HCT116 (cell line): ENCODE measurements around the gene LRRC46. TPM values are rescaled to one million over a fixed set of nuclear protein-coding genes. Genes with fewer than 3 reads are reported as not detected.

ENCODE experiments used
- ATAC-seq: fragments of 200-7000 bp; cut with Tn5 transposase; 2 replicates; pipeline ENCODE4 v1.9.1; 2020; ENCODE audit warnings: mild to moderate bottlenecking, moderate library complexity
- BruUV-seq: library from RNA; stranded (reverse); fragments of 400-500 nt; replicated peaks from 2 replicates; lab custom pipeline; 2021; lab: Mats Ljungman, UMichigan
- CTCF ChIA-PET: fragments of 300-600 bp; sonication (Branson Sonifier 250); formaldehyde crosslinking; loops from one replicate; lab custom pipeline; 2021; ENCODE audit warnings: antibody characterized with exemption; lab: Charles Lee
- POLR2A ChIA-PET: fragments of 300-600, 350-600 bp; sonication (Branson Sonifier 250); formaldehyde crosslinking; loops from one replicate; lab custom pipeline; 2021; ENCODE audit warnings: antibody characterized with exemption; lab: Charles Lee
- RAD21 ChIA-PET, 2 experiments: fragments of 300-600 bp; sonication (Branson Sonifier 250); formaldehyde crosslinking; loops; one replicate each; lab custom pipeline; 2023; ENCODE audit warnings: low total read pairs in 2 of 2; ENCODE audit not compliant: uncharacterized antibody in 2 of 2, unreplicated experiment in 2 of 2, low non-redundant PET in 1 of 2; lab: Charles Lee
- DNase-seq: peaks from one replicate; pipeline ENCODE4 v3.0.0-alpha.2; 2010; ENCODE audit warnings: low read depth, low spot score
- H2AFZ ChIP-seq: fragments of 200-600 bp; shearing (Covaris generic), sonication (generic); 2 replicates; pipeline ENCODE4 v1.6.1; 2017; ENCODE audit warnings: low read depth, mixed run types, mixed read lengths, antibody characterized with exemption, low read length; ENCODE audit not compliant: poor library complexity, severe bottlenecking
- H3K27ac ChIP-seq: 2 replicates; pipeline ENCODE4 v1.5.1; 2012; ENCODE audit warnings: low read depth, low read length
- H3K27me3 ChIP-seq: fragments of 200-600 bp; sonication (generic); 2 replicates; pipeline ENCODE4 v1.6.1; 2016; ENCODE audit warnings: mixed run types, low read length, mixed read lengths; ENCODE audit not compliant: insufficient read depth
- H3K36me3 ChIP-seq, 2 experiments: fragments of 200-500 bp in 1 of 2; fragments of 200-600 bp in 1 of 2; sonication (Bioruptor generic) in 1 of 2; sonication (generic) in 1 of 2; 2 replicates each; pipeline versions ENCODE4 v1.5.1 to v1.6.1; 2014 to 2016; ENCODE audit warnings: low read length in 2 of 2, inconsistent platforms in 1 of 2, mixed read lengths in 1 of 2, mixed run types in 1 of 2; ENCODE audit not compliant: insufficient read depth in 2 of 2, control insufficient read depth in 1 of 2
- H3K4me1 ChIP-seq, 2 experiments: fragments of 200-600 bp in 1 of 2; sonication (generic) in 1 of 2; 2 replicates each; pipeline versions ENCODE4 v1.5.1 to v1.6.1; 2012 to 2017; ENCODE audit warnings: low read length in 2 of 2, inconsistent platforms in 1 of 2, mild to moderate bottlenecking in 1 of 2, mixed read lengths in 1 of 2, mixed run types in 1 of 2, moderate library complexity in 1 of 2; ENCODE audit not compliant: insufficient read depth in 2 of 2, control insufficient read depth in 1 of 2
- H3K4me2 ChIP-seq: fragments of 200-600 bp; sonication (generic); 2 replicates; pipeline ENCODE4 v1.6.1; 2017; ENCODE audit warnings: mixed run types, low read length, mixed read lengths
- H3K4me3 ChIP-seq, 2 experiments: fragments of 200-600 bp in 1 of 2; sonication (generic) in 1 of 2; replicated peaks in 1 of 2; 2 replicates each; pipeline ENCODE4 v1.5.1; 2011 to 2016; ENCODE audit warnings: low read length in 2 of 2, control low read depth in 1 of 2, low read depth in 1 of 2, mild to moderate bottlenecking in 1 of 2, mixed read lengths in 1 of 2, mixed run types in 1 of 2
- H3K79me2 ChIP-seq: fragments of 200-600 bp; sonication (generic); 2 replicates; pipeline ENCODE4 v1.6.1; 2017; ENCODE audit warnings: mild to moderate bottlenecking, mixed run types, low read length, moderate library complexity, mixed read lengths; ENCODE audit not compliant: insufficient read depth
- H3K9ac ChIP-seq: fragments of 200-600 bp; sonication (generic); 2 replicates; pipeline ENCODE4 v1.6.1; 2016; ENCODE audit warnings: low read length, mixed read lengths
- H3K9me2 ChIP-seq: fragments of 200-600 bp; sonication (generic), shearing (Covaris generic); 2 replicates; pipeline ENCODE4 v1.6.1; 2017; ENCODE audit warnings: mixed run types, mild to moderate bottlenecking, moderate library complexity; ENCODE audit not compliant: insufficient read depth
- H3K9me3 ChIP-seq, 2 experiments: fragments of 200-500 bp in 1 of 2; fragments of 200-600 bp in 1 of 2; sonication (Bioruptor generic) in 1 of 2; sonication (generic) in 1 of 2; 2 replicates each; pipeline ENCODE4 v1.6.1; 2014 to 2017; ENCODE audit warnings: low read length in 2 of 2, mixed read lengths in 2 of 2, inconsistent platforms in 1 of 2, low read depth in 1 of 2, mild to moderate bottlenecking in 1 of 2, mixed run types in 1 of 2, moderate library complexity in 1 of 2; ENCODE audit not compliant: control insufficient read depth in 1 of 2, insufficient read depth in 1 of 2
- H4K20me1 ChIP-seq: fragments of 200-600 bp; sonication (generic), shearing (Covaris generic); 2 replicates; pipeline ENCODE4 v1.6.1; 2017; ENCODE audit warnings: mixed run types, mild to moderate bottlenecking, moderate library complexity; ENCODE audit not compliant: insufficient read depth
- ELF1 ChIP-seq: IDR thresholded peaks from 2 replicates; pipeline ENCODE4 v1.6.1; 2012; ENCODE audit warnings: low read depth, borderline replicate concordance
- SIN3A ChIP-seq: IDR thresholded peaks from 2 replicates; pipeline ENCODE4 v1.6.1; 2012; ENCODE audit warnings: low read depth
- SRF ChIP-seq: IDR thresholded peaks from 2 replicates; pipeline ENCODE4 v1.6.1; 2012; ENCODE audit warnings: low read depth
- TCF7L2 ChIP-seq: IDR thresholded peaks from 2 replicates; pipeline ENCODE4 v1.7.0; 2011; ENCODE audit warnings: borderline replicate concordance, inconsistent platforms; ENCODE audit not compliant: insufficient read depth, insufficient read length; ENCODE audit errors: extremely low read depth
- ZFX ChIP-seq: fragments of 450-650 bp; IDR thresholded peaks from 2 replicates; pipeline ENCODE4 v1.6.1; 2017
- intact Hi-C: fragments of 100-400 bp; cut with micrococcal nuclease; formaldehyde crosslinking; loops from 2 replicates; pipeline ENCODE4 v1.10.0; 2022
- total RNA-seq: library from RNA; stranded (reverse); gene quantifications from one replicate; pipeline ENCODE4 v1.2.1, GENCODE V29; 2021; ENCODE audit not compliant: unreplicated experiment
- TF ChIP-seq, protein P1 (sequence below): IDR thresholded peaks from 2 replicates; pipeline ENCODE4 v1.6.1; 2011; ENCODE audit warnings: mild to moderate bottlenecking, low read length, moderate library complexity; ENCODE audit not compliant: insufficient replicate concordance; ENCODE audit errors: extremely low read depth
- TF ChIP-seq, protein P2 (sequence below), 3 experiments: fragments of 200-600 bp in 1 of 3; sonication (generic) in 1 of 3; IDR thresholded peaks in 2 of 3; conservative IDR thresholded peaks in 1 of 3; 2 replicates each; pipeline ENCODE4 v1.5.1; 2012 to 2017; ENCODE audit warnings: low read depth in 2 of 3, low read length in 2 of 3, antibody characterized with exemption in 1 of 3, borderline replicate concordance in 1 of 3, control low read depth in 1 of 3, mild to moderate bottlenecking in 1 of 3, mixed read lengths in 1 of 3, mixed run types in 1 of 3, moderate library complexity in 1 of 3; ENCODE audit not compliant: insufficient read depth in 1 of 3

The LRRC46 gene
- total RNA-seq, 1 experiment from 2014 or later, result 0.76 TPM

DNA sequence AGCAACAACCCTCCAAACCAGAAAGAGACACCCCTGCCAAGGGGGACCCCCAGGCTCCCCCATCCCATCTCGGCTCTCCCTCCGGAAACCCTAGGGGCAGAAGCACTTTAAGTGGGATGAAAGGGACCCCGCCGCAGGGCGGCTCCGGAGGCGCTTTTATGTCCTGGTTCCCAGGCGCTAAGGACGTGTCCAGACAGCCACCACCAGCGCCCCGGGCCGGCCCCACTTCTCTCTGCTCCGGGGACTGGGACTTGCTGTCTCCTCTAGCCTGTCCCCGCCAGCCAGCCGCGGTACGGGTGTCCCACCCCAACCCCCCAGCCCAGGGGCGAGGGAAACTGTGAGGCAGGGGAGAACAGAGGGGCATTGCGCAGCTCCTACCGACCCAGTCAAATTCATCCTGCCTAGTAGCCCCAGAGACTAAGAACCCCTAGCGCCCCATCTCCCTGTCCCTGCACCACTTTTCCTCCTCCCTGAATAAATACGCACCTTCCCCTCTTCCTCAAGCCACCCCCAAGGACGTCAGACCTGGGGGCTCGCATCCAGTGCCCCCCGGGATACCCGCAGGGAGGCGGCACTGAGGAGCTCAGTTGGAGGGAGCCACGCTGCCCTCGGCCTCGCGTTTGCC lies 15.4 kb downstream of the LRRC46 start:
- Histone ChIP-seq H3K27me3 (no peaks in the 10 kb centered on the region), H3K4me3 (no peak overlapping the region)
- no peak for ATAC-seq
- no TSS peak for BruUV-seq
- TF ChIP-seq ELF1, result no peak
- TF ChIP-seq SRF, result no peak
- no peak for TF ChIP-seq ZFX
- no peak for TF ChIP-seq TCF7L2
- TF ChIP-seq SIN3A, result no peak
- TF ChIP-seq, protein P1, sequence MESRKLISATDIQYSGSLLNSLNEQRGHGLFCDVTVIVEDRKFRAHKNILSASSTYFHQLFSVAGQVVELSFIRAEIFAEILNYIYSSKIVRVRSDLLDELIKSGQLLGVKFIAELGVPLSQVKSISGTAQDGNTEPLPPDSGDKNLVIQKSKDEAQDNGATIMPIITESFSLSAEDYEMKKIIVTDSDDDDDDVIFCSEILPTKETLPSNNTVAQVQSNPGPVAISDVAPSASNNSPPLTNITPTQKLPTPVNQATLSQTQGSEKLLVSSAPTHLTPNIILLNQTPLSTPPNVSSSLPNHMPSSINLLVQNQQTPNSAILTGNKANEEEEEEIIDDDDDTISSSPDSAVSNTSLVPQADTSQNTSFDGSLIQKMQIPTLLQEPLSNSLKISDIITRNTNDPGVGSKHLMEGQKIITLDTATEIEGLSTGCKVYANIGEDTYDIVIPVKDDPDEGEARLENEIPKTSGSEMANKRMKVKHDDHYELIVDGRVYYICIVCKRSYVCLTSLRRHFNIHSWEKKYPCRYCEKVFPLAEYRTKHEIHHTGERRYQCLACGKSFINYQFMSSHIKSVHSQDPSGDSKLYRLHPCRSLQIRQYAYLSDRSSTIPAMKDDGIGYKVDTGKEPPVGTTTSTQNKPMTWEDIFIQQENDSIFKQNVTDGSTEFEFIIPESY, result no peak
- TF ChIP-seq, protein P2, sequence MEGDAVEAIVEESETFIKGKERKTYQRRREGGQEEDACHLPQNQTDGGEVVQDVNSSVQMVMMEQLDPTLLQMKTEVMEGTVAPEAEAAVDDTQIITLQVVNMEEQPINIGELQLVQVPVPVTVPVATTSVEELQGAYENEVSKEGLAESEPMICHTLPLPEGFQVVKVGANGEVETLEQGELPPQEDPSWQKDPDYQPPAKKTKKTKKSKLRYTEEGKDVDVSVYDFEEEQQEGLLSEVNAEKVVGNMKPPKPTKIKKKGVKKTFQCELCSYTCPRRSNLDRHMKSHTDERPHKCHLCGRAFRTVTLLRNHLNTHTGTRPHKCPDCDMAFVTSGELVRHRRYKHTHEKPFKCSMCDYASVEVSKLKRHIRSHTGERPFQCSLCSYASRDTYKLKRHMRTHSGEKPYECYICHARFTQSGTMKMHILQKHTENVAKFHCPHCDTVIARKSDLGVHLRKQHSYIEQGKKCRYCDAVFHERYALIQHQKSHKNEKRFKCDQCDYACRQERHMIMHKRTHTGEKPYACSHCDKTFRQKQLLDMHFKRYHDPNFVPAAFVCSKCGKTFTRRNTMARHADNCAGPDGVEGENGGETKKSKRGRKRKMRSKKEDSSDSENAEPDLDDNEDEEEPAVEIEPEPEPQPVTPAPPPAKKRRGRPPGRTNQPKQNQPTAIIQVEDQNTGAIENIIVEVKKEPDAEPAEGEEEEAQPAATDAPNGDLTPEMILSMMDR (IDR thresholded peaks at IDR 0.05 in 2 of 3, conservative IDR thresholded peaks at IDR 0.05 in 1 of 3; ENCODE audit: borderline replicate concordance in 1 of 3, insufficient read depth in 1 of 3, low read depth in 2 of 3, low read length in 2 of 3), result no peak
- TF ChIP-seq, all 23 proteins: peak for 0
- H3K9ac ChIP-seq, result no peak overlapping the region
- H3K79me2 ChIP-seq, result peaks cover 23% of the 10 kb centered on the region; the same call in 1 of the 2 replicates
- H3K4me2 ChIP-seq, result no peak overlapping the region
- ChIA-PET RAD21 (interaction anchor here in 1 of 2 experiments (1.7 kb wide), 1 partner anchor 43 kb away, joined by 4 read pairs; no protein-coding TSS in a partner anchor), CTCF (interaction anchor here (1.2 to 12.6 kb wide), 4 partner anchors 9 to 100 kb away, joined by 3 to 393 read pairs (median 4); partner anchors contain the start of genes PNPO and SP2), POLR2A (interaction anchor here (1.0 kb wide), 1 partner anchor 15 kb away, joined by 3 read pairs; the partner anchor contains the start of genes LRRC46 and MRPL10)
- intact Hi-C loops, result no loop called here
- H2AFZ ChIP-seq, result no peak overlapping the region
- no peaks in the 10 kb centered on the region; a peak in 1 of 4 replicates for H3K36me3 ChIP-seq
- H4K20me1 ChIP-seq, result no peaks in the 10 kb centered on the region
- no peak overlapping the region for H3K27ac ChIP-seq
- no peak for DNase-seq
- H3K9me2 ChIP-seq, result no peaks in the 10 kb centered on the region
- H3K4me1 ChIP-seq, result peaks cover 27 to 56% of the 10 kb centered on the region in 2 experiments
- H3K9me3 ChIP-seq, result no peaks in the 10 kb centered on the region
